Measurements from ENCODE around the gene TRHDE. TPM values are rescaled to one million over a fixed set of nuclear protein-coding genes. Genes with fewer than 3 reads are reported as not detected.

Gene TRHDE
- total RNA-seq, 1 experiment from 2014 or later: not detected

DNA sequence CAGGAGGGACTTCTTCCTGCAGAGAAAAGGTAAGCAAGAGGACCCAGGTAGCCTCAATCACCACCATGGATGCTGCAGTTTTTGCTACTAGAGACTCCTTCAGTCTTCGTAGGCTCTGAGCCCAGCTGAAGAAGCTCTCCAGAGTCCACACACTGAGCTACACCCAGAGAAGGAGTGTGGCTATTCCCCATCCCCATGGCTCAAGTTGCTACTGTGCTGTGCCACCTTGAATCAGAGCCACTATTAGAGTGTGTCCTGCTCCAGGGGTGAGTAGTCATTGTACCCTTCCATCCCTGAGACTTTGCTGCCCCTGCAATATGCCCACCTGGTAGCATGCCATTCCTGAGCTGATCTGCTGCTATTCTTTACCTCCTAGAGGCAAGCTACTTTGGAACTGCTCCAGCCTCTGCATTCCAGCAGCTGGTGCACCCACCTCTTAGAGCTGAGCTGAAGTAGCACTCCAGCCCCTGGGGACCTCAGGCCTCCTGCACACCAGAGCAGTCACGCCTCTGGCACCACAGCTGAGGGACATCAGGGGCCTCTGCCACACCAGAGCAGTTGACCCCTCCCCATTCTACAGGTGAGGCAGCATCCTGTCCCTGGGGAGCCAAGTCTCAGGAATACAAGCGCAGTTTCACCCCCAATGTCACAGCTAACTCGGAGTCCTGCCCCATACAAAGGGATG is 213.0 kb downstream of the TRHDE start:
- ChIA-PET POLR2A (no interaction called here), CTCF (interaction anchor here (0.6 to 1.3 kb wide), 2 partner anchors 13 to 1449 kb away, joined by 3 to 4 read pairs; no protein-coding TSS in a partner anchor)
- TF ChIP-seq CTCF (IDR thresholded peaks at IDR 0.05; ENCODE audit: unreplicated experiment): no peak
- H3K27me3 Mint-ChIP-seq (ENCODE audit: insufficient read depth, unreplicated experiment): no peaks in the 10 kb centered on the region
- peaks cover 16% of the 10 kb centered on the region for H3K9me3 Mint-ChIP-seq (ENCODE audit: unreplicated experiment)
- H3K4me1 Mint-ChIP-seq (ENCODE audit: insufficient read depth, unreplicated experiment): no peaks in the 10 kb centered on the region
- intact Hi-C loops (cut with micrococcal nuclease): no loop called here
- no TSS peak for BruUV-seq (replicated peaks)
- H3K27ac Mint-ChIP-seq (ENCODE audit: low read depth, unreplicated experiment): no peak overlapping the region
- no peaks in the 10 kb centered on the region for H3K36me3 Mint-ChIP-seq (ENCODE audit: insufficient read depth, unreplicated experiment)
- DNase-seq (ENCODE audit: unreplicated experiment): no peak
- H3K4me3 Mint-ChIP-seq (ENCODE audit: unreplicated experiment): no peak overlapping the region

DNA sequence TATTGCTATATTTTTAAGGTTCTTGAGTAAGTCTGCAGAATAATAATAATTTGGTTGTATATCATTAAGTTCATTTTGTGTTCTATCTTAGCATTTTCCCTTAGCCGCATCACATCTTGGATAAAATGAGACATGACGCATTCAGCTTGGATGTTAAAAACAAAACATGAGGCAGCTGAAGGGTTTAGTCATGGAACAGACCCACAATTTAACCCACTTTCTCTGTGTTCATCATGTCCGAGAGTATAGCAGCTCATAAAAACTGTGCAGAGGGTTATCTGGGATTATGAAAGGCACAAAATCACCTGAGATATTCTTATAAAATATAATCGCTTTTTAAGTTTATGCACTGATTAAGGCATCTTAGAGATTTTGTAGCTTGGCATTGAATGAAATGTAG is 219.3 kb downstream of the TRHDE start:
- no peaks in the 10 kb centered on the region for H3K36me3 Mint-ChIP-seq (ENCODE audit: insufficient read depth, unreplicated experiment)
- no peak for DNase-seq (ENCODE audit: unreplicated experiment)
- peaks cover 5% of the 10 kb centered on the region for H3K4me1 Mint-ChIP-seq (ENCODE audit: insufficient read depth, unreplicated experiment)
- CTCF ChIA-PET: no interaction called here
- BruUV-seq (replicated peaks): no TSS peak
- H3K9me3 Mint-ChIP-seq (ENCODE audit: unreplicated experiment): peaks cover 16% of the 10 kb centered on the region
- no peaks in the 10 kb centered on the region for H3K27me3 Mint-ChIP-seq (ENCODE audit: insufficient read depth, unreplicated experiment)
- no peak overlapping the region for H3K4me3 Mint-ChIP-seq (ENCODE audit: unreplicated experiment)
- intact Hi-C loops (cut with micrococcal nuclease): no loop called here
- TF ChIP-seq CTCF (IDR thresholded peaks at IDR 0.05; ENCODE audit: unreplicated experiment): no peak
- H3K27ac Mint-ChIP-seq (ENCODE audit: low read depth, unreplicated experiment): no peak overlapping the region
- POLR2A ChIA-PET: no interaction called here

GRCh38 chr12:72493407-72493806 is 221.2 kb downstream of the TRHDE start:
- intact Hi-C loops (cut with micrococcal nuclease): no loop called here
- no peak overlapping the region for H3K27ac Mint-ChIP-seq (ENCODE audit: low read depth, unreplicated experiment)
- H3K4me1 Mint-ChIP-seq (ENCODE audit: insufficient read depth, unreplicated experiment): peaks cover 5% of the 10 kb centered on the region
- H3K9me3 Mint-ChIP-seq (ENCODE audit: unreplicated experiment): no peaks in the 10 kb centered on the region
- H3K27me3 Mint-ChIP-seq (ENCODE audit: insufficient read depth, unreplicated experiment): no peaks in the 10 kb centered on the region
- no peak overlapping the region for H3K4me3 Mint-ChIP-seq (ENCODE audit: unreplicated experiment)
- DNase-seq (ENCODE audit: unreplicated experiment): no peak
- BruUV-seq (replicated peaks): no TSS peak
- no peak for TF ChIP-seq CTCF (IDR thresholded peaks at IDR 0.05; ENCODE audit: unreplicated experiment)
- ChIA-PET CTCF (no interaction called here), POLR2A (no interaction called here)
- no peaks in the 10 kb centered on the region for H3K36me3 Mint-ChIP-seq (ENCODE audit: insufficient read depth, unreplicated experiment)

DNA sequence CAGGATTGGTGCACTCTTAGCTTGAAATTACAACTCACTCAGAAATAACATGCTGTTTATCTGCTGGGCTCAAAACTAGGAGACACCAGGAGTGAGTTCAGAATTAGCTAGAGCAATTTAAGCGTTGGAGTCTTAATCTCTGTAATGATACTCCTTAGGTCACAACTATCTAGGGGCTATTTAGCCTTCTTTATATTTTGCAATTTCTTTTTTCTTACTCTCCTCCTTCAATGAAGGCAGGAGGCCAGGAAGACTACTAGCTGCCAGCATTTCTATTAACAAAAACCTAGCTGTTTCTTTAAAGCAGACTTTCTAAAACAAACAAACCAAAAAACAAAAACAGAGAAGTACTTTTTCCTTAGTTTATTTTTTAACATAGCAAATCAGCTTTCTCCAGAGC is 226.2 kb downstream of the TRHDE start:
- no peak for TF ChIP-seq CTCF (IDR thresholded peaks at IDR 0.05; ENCODE audit: unreplicated experiment)
- H3K4me1 Mint-ChIP-seq (ENCODE audit: insufficient read depth, unreplicated experiment): peaks cover 5% of the 10 kb centered on the region
- no peak overlapping the region for H3K27ac Mint-ChIP-seq (ENCODE audit: low read depth, unreplicated experiment)
- BruUV-seq (replicated peaks): no TSS peak
- no peaks in the 10 kb centered on the region for H3K36me3 Mint-ChIP-seq (ENCODE audit: insufficient read depth, unreplicated experiment)
- no peak overlapping the region for H3K4me3 Mint-ChIP-seq (ENCODE audit: unreplicated experiment)
- no peak for DNase-seq (ENCODE audit: unreplicated experiment)
- no peaks in the 10 kb centered on the region for H3K27me3 Mint-ChIP-seq (ENCODE audit: insufficient read depth, unreplicated experiment)
- POLR2A ChIA-PET: no interaction called here
- CTCF ChIA-PET: interaction anchor here (1.7 kb wide), 1 partner anchor 13 kb away, joined by 3 read pairs; no protein-coding TSS in a partner anchor
- intact Hi-C loops (cut with micrococcal nuclease): no loop called here
- H3K9me3 Mint-ChIP-seq (ENCODE audit: unreplicated experiment): no peaks in the 10 kb centered on the region

All from MCF 10A (cell line).